CD4-positive, alpha-beta T cell treated with Interleukin-6 for 4 hours (primary cell): ENCODE results near the gene ANO4.
"Not testable (repeated sequence)": the region's sequence is repeated elsewhere in the genome, so short reads cannot be mapped to it uniquely, and the experiment has no call there.

Experiments used
- DNase-seq: peaks from one replicate; pipeline ENCODE4 v3.0.0-alpha.2; 2020; ENCODE audit warnings: mixed read lengths

ANO4 gene

GRCh38 chr12:101110866-101111265, 316.3 kb downstream of the ANO4 start:
- no peak for DNase-seq

GRCh38 chr12:101111441-101111840, 316.9 kb downstream of the ANO4 start:
- no peak for DNase-seq

- no peak for DNase-seq
Measured at GRCh38 chr12:101115326-101115725, 320.8 kb downstream of the ANO4 start.

GRCh38 chr12:101116911-101117310, 322.3 kb downstream of the ANO4 start:
- no peak for DNase-seq

GRCh38 chr12:101117842-101118241, 323.3 kb downstream of the ANO4 start:
- DNase-seq, result no peak

GRCh38 chr12:101127521-101128219, 333.1 kb downstream of the ANO4 start:
- DNase-seq, result no peak

GRCh38 chr12:101145777-101146431, 351.3 kb downstream of the ANO4 start:
- DNase-seq, result not testable (repeated sequence)

GRCh38 chr12:101165319-101165718, 370.7 kb downstream of the ANO4 start:
- DNase-seq, result no peak

GRCh38 chr12:101166866-101167265, 372.3 kb downstream of the ANO4 start:
- no peak for DNase-seq

- no peak for DNase-seq
Measured at GRCh38 chr12:101168001-101168400, 373.4 kb downstream of the ANO4 start.

GRCh38 chr12:101172316-101172715, 377.7 kb downstream of the ANO4 start:
- DNase-seq, result no peak

GRCh38 chr12:101173197-101173749, 378.7 kb downstream of the ANO4 start:
- no peak for DNase-seq

GRCh38 chr12:101174541-101174940, 380.0 kb downstream of the ANO4 start:
- DNase-seq, result no peak
